Memory B cell (primary cell): ENCODE results near the gene DENND2C.
"Not testable (repeated sequence)": the region's sequence is repeated elsewhere in the genome, so short reads cannot be mapped to it uniquely, and the experiment has no call there.

Experiments
- ATAC-seq: fragments of 150-1000 bp; cut with Tn5 transposase; 2 replicates; pipeline ENCODE4 v1.10.0; 2021; ENCODE audit warnings: low read depth, mild to moderate bottlenecking, moderate library complexity
- DNase-seq, 2 donors: peaks; one replicate each; pipeline ENCODE4 v3.0.0; 2022; ENCODE audit warnings: low spot score in 2 of 2
- H3K27ac Mint-ChIP-seq: one replicate; pipeline ENCODE4 v1.8.0; 2022; ENCODE audit warnings: mild to moderate bottlenecking, moderate library complexity, mixed read lengths
- H3K27me3 Mint-ChIP-seq: one replicate; pipeline ENCODE4 v1.8.0; 2022; ENCODE audit warnings: mixed read lengths
- H3K36me3 Mint-ChIP-seq: one replicate; pipeline ENCODE4 v1.8.0; 2022; ENCODE audit warnings: mild to moderate bottlenecking, mixed read lengths
- H3K4me1 Mint-ChIP-seq: one replicate; pipeline ENCODE4 v1.8.0; 2022; ENCODE audit warnings: mixed read lengths
- H3K4me3 Mint-ChIP-seq: one replicate; pipeline ENCODE4 v1.8.0; 2022; ENCODE audit warnings: mild to moderate bottlenecking, moderate library complexity, mixed read lengths
- H3K9me3 Mint-ChIP-seq: one replicate; pipeline ENCODE4 v1.8.0; 2022; ENCODE audit warnings: mixed read lengths

DENND2C gene

DNA sequence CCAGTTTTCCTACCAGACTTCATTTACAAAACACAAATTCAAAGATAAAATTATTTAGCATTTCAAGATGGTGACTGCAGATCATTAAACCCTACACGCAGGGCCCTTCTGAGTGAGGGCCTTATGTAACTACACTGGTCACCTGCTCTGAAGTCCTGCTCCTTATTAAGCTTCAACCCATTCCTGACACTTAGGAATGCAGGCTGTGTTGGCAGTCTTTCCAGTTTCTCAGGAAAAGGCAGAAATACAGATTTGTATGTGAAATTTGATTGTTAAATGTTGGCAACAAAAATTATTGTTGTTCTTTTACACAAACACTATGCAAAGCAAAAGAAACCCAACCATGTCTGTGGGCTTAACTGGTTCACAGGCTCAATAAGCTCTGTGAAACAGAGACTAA, 62.6 kb downstream of the DENND2C start:
- Mint-ChIP-seq H3K36me3 (no peaks in the 10 kb centered on the region), H3K27ac (no peak overlapping the region), H3K27me3 (no peaks in the 10 kb centered on the region), H3K4me1 (no peaks in the 10 kb centered on the region), H3K4me3 (no peak overlapping the region), H3K9me3 (no peaks in the 10 kb centered on the region)
- no peak for ATAC-seq
- no peak for DNase-seq

DNA sequence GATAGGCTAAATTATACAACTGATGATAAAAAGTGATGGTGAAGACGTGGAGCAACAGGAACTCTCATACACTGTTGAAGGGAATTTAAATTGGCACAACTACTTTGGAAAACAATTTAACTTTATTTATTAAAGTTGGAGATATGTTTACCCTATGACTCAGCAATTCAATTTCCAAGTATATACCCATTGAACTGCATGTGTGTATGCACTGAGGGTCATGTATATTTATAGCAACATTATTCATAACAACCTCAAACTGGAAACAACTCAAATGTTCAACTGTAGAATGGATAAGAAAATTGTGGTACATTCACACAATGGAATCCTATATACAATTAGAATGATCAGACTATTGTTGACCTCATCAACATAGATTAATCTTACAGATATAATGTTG, 71.9 kb downstream of the DENND2C start:
- Mint-ChIP-seq H3K4me1 (no peaks in the 10 kb centered on the region), H3K9me3 (no peaks in the 10 kb centered on the region), H3K27me3 (peaks cover 5% of the 10 kb centered on the region), H3K36me3 (peaks cover 3% of the 10 kb centered on the region), H3K4me3 (no peak overlapping the region), H3K27ac (no peak overlapping the region)
- DNase-seq (no peak), ATAC-seq (no peak)

DNA sequence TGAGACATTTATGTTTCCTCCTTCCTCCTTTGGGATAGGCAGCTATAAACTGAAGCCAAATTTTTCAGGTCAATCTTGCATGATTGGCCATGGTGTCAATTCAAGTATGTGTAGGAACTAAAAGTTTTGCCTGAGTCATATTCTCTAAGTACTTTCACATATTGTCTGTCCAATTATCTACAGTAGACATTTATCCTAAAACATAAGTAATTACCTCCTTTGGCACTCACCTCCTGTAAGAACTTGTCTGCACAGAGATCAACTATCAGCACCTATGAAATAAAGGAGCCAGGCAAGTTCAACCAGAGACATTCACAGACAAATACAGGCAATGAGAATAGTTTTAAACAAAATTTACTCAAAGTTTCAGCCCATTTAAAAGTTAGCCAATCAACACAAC, 74.2 kb downstream of the DENND2C start:
- Mint-ChIP-seq H3K36me3 (peaks cover 5% of the 10 kb centered on the region), H3K27ac (no peak overlapping the region), H3K9me3 (no peaks in the 10 kb centered on the region), H3K4me3 (no peak overlapping the region), H3K27me3 (peaks cover 8% of the 10 kb centered on the region), H3K4me1 (no peaks in the 10 kb centered on the region)
- ATAC-seq (no peak), DNase-seq (no peak)

DNA sequence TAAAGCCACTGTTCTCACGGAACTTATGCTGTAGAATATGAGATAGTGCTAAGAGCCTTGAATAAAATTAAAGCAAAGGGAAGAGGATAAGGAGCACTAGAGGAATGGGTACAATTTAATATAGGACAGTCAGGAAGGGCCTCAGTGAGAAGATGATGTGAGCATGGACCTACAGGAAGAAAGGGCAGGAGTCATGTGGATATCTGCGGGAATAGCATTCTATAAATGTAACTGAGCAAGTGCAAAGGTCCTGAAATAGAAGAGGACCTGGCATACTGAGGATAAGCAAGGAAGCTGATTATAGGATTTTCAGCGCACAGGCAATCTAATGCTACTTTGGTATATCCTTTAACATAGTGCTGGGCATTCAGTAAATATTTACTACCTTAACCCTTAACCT, 75.8 kb downstream of the DENND2C start:
- H3K4me1 Mint-ChIP-seq, result no peaks in the 10 kb centered on the region
- peaks cover 5% of the 10 kb centered on the region for H3K36me3 Mint-ChIP-seq
- H3K4me3 Mint-ChIP-seq, result no peak overlapping the region
- no peaks in the 10 kb centered on the region for H3K9me3 Mint-ChIP-seq
- ATAC-seq, result no peak
- DNase-seq, result no peak
- no peak overlapping the region for H3K27ac Mint-ChIP-seq
- peaks cover 9% of the 10 kb centered on the region for H3K27me3 Mint-ChIP-seq

DNA sequence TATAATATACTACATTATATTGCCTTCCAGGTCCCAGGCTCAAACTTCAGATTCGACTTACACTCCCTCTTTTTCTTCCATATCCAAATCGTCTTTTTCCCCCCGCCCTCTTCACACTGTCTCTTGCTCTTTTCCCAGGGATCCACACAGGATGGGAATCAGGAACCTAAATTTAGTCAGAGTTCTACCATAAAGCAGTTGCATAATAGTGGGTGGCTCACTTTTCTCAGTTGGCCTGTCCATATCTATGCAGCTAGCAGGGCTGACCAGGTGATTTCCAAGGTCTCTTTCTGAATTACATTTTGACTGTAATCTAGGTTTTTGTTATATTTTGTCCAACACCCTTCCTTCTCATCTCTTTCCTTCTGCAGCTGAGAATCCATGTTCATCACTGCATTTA, 80.7 kb downstream of the DENND2C start:
- Mint-ChIP-seq H3K9me3 (no peaks in the 10 kb centered on the region), H3K36me3 (peaks cover 7% of the 10 kb centered on the region), H3K27me3 (peaks cover 14% of the 10 kb centered on the region), H3K4me1 (no peaks in the 10 kb centered on the region), H3K4me3 (no peak overlapping the region), H3K27ac (no peak overlapping the region)
- DNase-seq (no peak), ATAC-seq (no peak)

DNA sequence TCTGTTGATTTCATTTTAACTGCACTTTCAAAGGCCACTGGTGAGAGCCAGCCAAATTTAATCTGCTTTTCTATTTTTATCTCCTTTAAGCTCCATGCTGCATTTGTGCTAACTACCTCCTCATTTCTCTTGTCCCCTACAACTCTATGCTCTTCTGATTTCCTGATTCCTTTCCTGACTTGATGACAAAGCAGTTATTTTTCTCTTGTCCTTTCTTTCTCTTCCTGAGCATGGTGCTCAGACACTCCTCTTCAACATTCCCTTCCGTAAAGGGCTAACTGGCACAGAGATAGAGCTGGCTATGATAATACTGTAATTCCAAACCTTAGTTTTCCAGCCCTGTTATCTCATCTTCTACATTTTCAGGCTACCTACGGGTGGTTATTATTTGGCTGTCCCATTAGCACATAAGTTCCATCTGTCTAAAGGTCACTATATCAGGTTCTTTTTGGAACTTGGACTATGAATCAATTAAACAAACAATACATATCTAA, 81.6 kb downstream of the DENND2C start:
- no peak overlapping the region for H3K27ac Mint-ChIP-seq
- DNase-seq (no peak), ATAC-seq (no peak)
- peaks cover 15% of the 10 kb centered on the region for H3K27me3 Mint-ChIP-seq
- peaks cover 9% of the 10 kb centered on the region for H3K36me3 Mint-ChIP-seq
- H3K9me3 Mint-ChIP-seq, result peaks cover 2% of the 10 kb centered on the region
- no peaks in the 10 kb centered on the region for H3K4me1 Mint-ChIP-seq
- no peak overlapping the region for H3K4me3 Mint-ChIP-seq

DNA sequence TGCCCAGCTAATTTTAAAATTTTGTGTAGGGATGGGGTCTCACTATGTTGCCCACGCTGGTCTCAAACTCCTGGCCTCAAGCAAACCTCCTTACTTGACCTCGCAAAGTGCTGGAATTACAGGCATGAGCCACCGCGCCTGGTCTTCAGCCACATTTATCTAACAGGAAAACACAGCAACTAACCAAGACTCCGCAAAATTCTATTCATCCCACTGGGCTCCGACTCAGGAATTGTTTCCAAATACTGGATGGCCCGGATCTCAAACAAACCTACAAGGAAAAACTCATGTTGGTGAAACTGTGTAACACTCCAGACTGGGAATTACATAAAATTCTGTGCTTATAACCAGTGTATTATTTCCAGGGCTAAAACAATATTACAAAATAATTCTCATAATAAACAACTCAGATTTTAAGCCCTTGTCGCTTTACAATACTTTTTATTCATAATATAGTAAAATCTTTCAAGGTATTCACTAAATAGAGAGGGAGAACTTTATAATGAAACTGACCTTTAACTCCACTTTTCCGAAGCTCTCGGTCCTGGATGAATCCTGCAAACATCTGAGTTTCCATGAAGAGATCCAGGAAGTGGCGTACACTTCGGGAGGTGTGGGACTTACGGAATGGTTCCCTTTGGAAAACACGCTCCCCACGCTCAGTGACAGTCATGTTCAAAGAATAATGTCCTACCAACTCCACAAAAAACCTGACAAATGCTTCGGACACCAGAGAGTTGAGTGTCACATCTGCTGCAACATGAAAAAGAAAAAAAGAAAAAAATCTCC, 82.5 kb downstream of the DENND2C start:
- Mint-ChIP-seq H3K27me3 (peaks cover 9% of the 10 kb centered on the region), H3K36me3 (peaks cover 4% of the 10 kb centered on the region), H3K4me3 (no peak overlapping the region), H3K27ac (no peak overlapping the region), H3K4me1 (no peaks in the 10 kb centered on the region), H3K9me3 (peaks cover 2% of the 10 kb centered on the region)
- ATAC-seq, result no peak
- DNase-seq, result no peak

DNA sequence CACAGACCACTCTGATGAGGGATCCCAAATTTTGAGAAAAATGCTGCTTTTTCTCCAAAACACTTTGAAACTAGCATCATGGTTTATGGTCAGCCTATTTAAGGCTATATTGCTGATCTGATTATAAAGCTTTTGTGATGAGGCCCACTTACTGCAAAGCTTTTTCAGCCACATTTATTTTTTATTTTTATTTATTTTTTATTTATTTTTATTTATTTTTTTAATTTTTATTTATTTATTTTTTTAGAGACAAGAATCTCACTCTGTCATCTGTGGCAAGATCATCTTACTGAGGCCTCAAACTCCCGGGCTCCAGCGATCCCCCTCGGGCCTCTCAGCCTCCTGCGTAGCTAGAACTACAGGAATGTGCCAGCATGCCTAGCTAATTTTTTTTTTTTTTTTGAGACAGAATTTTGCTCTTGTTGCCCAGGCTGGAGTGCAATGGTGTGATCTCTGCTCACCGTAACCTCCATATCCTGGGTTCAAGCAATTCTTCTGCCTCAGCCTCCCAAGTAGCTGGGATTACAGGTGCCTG, 83.3 kb downstream of the DENND2C start:
- Mint-ChIP-seq H3K4me1 (no peaks in the 10 kb centered on the region), H3K36me3 (peaks cover 4% of the 10 kb centered on the region), H3K27me3 (peaks cover 9% of the 10 kb centered on the region), H3K4me3 (no peak overlapping the region), H3K27ac (no peak overlapping the region), H3K9me3 (peaks cover 2% of the 10 kb centered on the region)
- ATAC-seq (no peak), DNase-seq (no peak)

DNA sequence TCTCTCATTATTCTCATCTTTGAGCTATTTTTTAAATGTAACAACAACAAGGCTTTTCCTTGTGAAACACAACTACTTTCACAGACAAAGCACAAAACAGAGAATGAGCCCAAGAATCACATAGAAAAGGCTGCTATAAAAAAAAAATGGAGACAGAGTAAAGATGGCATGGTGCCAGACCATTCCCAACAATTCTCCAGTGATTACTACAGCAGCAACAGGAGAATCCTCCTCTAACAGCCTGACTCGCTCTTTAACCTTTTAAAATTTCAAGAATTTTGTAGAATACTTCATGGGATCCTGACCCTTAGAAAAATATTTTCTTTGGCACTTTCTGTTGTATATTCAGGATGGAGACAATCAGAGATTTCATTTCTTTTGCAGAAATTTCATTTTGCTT, 84.6 kb downstream of the DENND2C start:
- no peak overlapping the region for H3K27ac Mint-ChIP-seq
- H3K27me3 Mint-ChIP-seq, result peaks cover 9% of the 10 kb centered on the region
- H3K4me1 Mint-ChIP-seq, result peaks cover 2% of the 10 kb centered on the region
- peaks cover 4% of the 10 kb centered on the region for H3K36me3 Mint-ChIP-seq
- ATAC-seq (no peak), DNase-seq (no peak)
- peaks cover 2% of the 10 kb centered on the region for H3K9me3 Mint-ChIP-seq
- no peak overlapping the region for H3K4me3 Mint-ChIP-seq

DNA sequence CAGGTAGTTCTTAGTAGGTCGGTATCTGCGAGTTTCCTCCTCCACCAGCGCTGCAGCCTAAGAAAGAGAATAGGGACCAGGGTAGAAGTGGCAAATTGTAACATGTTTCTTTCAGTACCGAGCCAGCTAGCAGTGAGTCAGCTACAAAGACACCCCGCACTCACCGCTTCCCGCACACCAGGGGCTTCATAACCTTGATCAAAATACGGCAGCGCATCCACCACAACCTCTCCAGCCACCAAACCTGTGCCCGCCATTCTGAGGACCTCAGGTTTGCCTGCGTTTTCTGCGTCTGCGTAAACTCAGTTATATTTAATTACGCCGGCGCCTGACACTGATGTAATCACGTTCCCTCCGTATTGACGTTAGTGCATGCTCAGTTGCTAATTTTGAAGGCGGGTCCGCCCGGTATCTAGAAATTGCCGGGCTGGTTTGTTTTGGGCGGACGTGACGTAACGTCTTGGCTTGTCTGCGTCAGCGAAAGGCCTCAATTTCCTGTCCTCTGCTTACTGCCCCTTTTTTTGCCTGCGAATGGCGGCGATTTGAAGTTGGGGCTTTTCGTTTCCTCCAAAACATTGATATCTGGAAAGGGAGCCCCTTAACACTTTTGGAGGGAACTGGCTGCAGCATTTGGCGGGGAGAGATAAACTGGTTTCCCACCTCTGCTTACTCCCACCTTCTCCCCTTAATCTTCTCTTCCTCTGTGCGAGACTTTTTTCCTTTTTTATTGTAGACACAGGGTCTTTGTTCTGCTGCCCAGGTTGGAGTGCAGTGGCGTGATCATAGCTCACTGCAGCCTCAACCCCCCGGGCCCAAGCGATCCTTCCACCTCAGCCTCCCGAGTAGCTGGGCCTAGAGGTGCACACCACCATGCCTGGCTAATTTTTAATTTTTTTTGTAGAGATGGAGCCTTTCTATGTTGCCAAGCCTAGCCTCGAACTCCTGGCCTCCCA, 88.2 kb downstream of the DENND2C start, which contains the start of gene BCAS2:
Gene BCAS2 (minus strand): TSS at position 281 of the 953 bp plus-strand sequence. CDS start 24 bp downstream, at position 257.
- Mint-ChIP-seq H3K9me3 (peaks cover 2% of the 10 kb centered on the region), H3K4me3 (peak within 1 kb of the TSS; percentile 100), H3K36me3 (peaks cover 14% of the 10 kb centered on the region), H3K4me1 (peaks cover 8% of the 10 kb centered on the region), H3K27ac (peak within 1 kb of the TSS; percentile 99), H3K27me3 (peaks cover 2% of the 10 kb centered on the region)
- DNase-seq (peak; percentile 83 to 92), ATAC-seq (peak; percentile 94)

DNA sequence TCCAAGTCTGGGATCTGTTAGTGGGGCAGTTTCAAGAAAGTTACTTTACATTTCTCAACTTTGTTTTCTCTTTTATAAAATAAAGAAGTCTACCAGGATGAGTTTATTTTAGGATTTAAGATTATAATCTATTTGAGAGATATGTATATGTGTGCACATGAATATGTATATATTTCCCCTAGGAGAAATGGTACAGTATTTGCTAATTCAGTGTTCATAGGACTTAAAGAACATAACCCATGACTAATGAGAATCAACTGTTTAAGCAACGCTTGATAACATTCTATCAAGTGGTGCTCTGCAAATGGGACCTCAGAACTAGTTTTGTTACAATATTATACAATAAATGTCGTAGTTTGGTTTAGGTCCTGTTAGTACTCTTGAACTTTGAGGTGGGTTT, 95.5 kb downstream of the DENND2C start:
- no peak overlapping the region for H3K27ac Mint-ChIP-seq
- H3K4me1 Mint-ChIP-seq, result peaks cover 6% of the 10 kb centered on the region
- H3K9me3 Mint-ChIP-seq, result no peaks in the 10 kb centered on the region
- H3K4me3 Mint-ChIP-seq, result no peak overlapping the region
- no peak for DNase-seq
- H3K36me3 Mint-ChIP-seq, result peaks cover 35% of the 10 kb centered on the region
- no peak for ATAC-seq
- H3K27me3 Mint-ChIP-seq, result no peaks in the 10 kb centered on the region

DNA sequence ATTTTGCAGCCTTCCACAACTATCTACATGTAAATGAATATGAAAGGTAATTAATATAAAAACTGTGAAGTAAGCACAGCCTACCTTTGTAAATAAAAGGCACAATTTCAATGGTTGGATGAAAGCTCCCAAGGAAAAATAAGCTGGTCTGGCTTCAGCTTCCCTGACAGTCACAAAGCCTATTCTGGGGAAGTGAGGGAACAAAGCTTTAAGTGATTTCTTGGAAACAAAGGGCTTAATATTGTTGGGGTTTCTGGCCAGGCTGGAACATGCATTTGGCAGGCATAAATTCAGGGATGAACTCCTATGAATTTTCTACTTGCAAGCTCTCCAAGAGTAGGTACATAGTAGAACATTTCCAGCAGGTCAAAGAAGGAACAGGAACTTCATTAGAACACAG, 105.7 kb downstream of the DENND2C start:
- H3K9me3 Mint-ChIP-seq, result no peaks in the 10 kb centered on the region
- H3K27ac Mint-ChIP-seq, result no peak overlapping the region
- H3K27me3 Mint-ChIP-seq, result no peaks in the 10 kb centered on the region
- H3K4me3 Mint-ChIP-seq, result no peak overlapping the region
- H3K4me1 Mint-ChIP-seq, result peaks cover 8% of the 10 kb centered on the region
- DNase-seq (no peak), ATAC-seq (no peak)
- peaks cover 28% of the 10 kb centered on the region for H3K36me3 Mint-ChIP-seq

DNA sequence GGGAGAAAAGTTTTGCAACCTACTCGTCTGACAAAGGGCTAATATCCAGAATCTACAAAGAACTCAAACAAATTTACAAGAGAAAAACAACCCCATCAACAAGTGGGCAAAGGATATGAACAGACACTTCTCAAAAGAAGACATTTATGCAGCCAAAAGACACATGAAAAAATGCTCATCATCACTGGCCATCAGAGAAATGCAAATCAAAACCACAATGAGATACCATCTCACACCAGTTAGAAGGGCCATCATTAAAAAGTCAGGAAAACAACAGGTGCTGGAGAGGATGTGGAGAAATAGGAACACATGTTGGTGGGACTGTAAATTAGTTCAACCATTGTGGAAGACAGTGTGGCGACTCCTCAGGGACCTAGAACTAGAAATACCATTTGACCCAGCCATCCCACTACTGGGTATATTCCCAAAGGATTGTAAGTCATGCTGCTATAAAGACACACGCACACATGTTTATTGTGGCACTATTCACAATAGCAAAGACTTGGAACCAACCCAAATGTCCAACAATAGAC, 106.8 kb downstream of the DENND2C start:
- ATAC-seq, result not testable (repeated sequence)

DNA sequence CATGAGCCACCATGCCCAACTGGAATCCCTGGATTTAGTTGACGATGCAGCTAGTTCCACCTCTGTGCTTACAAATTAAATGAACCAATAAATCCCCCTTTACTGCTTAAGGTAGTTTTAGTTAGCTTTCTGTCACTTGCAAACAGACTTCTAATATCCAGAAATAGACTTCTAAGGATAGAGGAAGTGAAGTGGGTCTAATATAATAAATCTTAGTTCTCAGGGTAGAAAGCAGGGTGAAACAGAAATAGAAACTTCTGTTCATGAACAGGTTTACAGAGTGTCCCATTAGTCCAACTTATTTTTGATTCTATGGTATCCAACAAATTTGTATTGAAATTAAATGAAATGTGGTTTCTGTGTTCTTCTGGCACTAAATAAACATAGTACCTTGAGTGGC, 108.5 kb downstream of the DENND2C start:
- peak overlapping the region; percentile 26 for H3K27ac Mint-ChIP-seq

More for the DNA sequence above, 106.8 kb downstream of the DENND2C start:
- DNase-seq, H3K27me3 Mint-ChIP-seq, H3K9me3 Mint-ChIP-seq, H3K4me3 Mint-ChIP-seq, H3K27ac Mint-ChIP-seq, H3K4me1 Mint-ChIP-seq: not testable (repeated sequence)
- H3K36me3 Mint-ChIP-seq, result peaks cover 24% of the 10 kb centered on the region

More for the DNA sequence above, 108.5 kb downstream of the DENND2C start:
- no peaks in the 10 kb centered on the region for H3K9me3 Mint-ChIP-seq
- no peak for DNase-seq
- no peak for ATAC-seq
- H3K36me3 Mint-ChIP-seq, result peaks cover 15% of the 10 kb centered on the region
- H3K4me1 Mint-ChIP-seq, result peaks cover 8% of the 10 kb centered on the region
- H3K4me3 Mint-ChIP-seq, result no peak overlapping the region
- H3K27me3 Mint-ChIP-seq, result no peaks in the 10 kb centered on the region
